Measurements from ENCODE around the gene ZNF345.

ZNF345 gene

GRCh38 chr19:36918090-36918489 lies 67.4 kb downstream of the ZNF345 start:
- no peak for DNase-seq (ENCODE audit: low read depth)

Data from stimulated activated CD8-positive, alpha-beta memory T cell treated with anti-CD3 and anti-CD28 coated beads, Interleukin-12 subunit alpha, Interleukin-12 subunit beta, amount 100 ng/mL, for 1 hour (primary cell).